HCT116 (cell line): Measurements from ENCODE around the gene DPEP3. TPM values are rescaled to one million over a fixed set of nuclear protein-coding genes. Genes with fewer than 3 reads are reported as not detected.
A peak's percentile ranks its signal among the peaks of the same experiment; 100 is the strongest.

Experiments
- ATAC-seq: fragments of 200-7000 bp; cut with Tn5 transposase; 2 replicates; pipeline ENCODE4 v1.9.1; 2020; ENCODE audit warnings: mild to moderate bottlenecking, moderate library complexity
- BruUV-seq: library from RNA; stranded (reverse); fragments of 400-500 nt; replicated peaks from 2 replicates; lab custom pipeline; 2021; lab: Mats Ljungman, UMichigan
- CTCF ChIA-PET: fragments of 300-600 bp; sonication (Branson Sonifier 250); formaldehyde crosslinking; loops from one replicate; lab custom pipeline; 2021; ENCODE audit warnings: antibody characterized with exemption; lab: Charles Lee
- POLR2A ChIA-PET: fragments of 300-600, 350-600 bp; sonication (Branson Sonifier 250); formaldehyde crosslinking; loops from one replicate; lab custom pipeline; 2021; ENCODE audit warnings: antibody characterized with exemption; lab: Charles Lee
- RAD21 ChIA-PET, 2 experiments: fragments of 300-600 bp; sonication (Branson Sonifier 250); formaldehyde crosslinking; loops; one replicate each; lab custom pipeline; 2023; ENCODE audit warnings: low total read pairs in 2 of 2; ENCODE audit not compliant: uncharacterized antibody in 2 of 2, unreplicated experiment in 2 of 2, low non-redundant PET in 1 of 2; lab: Charles Lee
- DNase-seq: peaks from one replicate; pipeline ENCODE4 v3.0.0-alpha.2; 2010; ENCODE audit warnings: low read depth, low spot score
- H2AFZ ChIP-seq: fragments of 200-600 bp; shearing (Covaris generic), sonication (generic); 2 replicates; pipeline ENCODE4 v1.6.1; 2017; ENCODE audit warnings: low read depth, mixed run types, mixed read lengths, antibody characterized with exemption, low read length; ENCODE audit not compliant: poor library complexity, severe bottlenecking
- H3K27ac ChIP-seq: 2 replicates; pipeline ENCODE4 v1.5.1; 2012; ENCODE audit warnings: low read depth, low read length
- H3K27me3 ChIP-seq: fragments of 200-600 bp; sonication (generic); 2 replicates; pipeline ENCODE4 v1.6.1; 2016; ENCODE audit warnings: mixed run types, low read length, mixed read lengths; ENCODE audit not compliant: insufficient read depth
- H3K36me3 ChIP-seq, 2 experiments: fragments of 200-500 bp in 1 of 2; fragments of 200-600 bp in 1 of 2; sonication (Bioruptor generic) in 1 of 2; sonication (generic) in 1 of 2; 2 replicates each; pipeline versions ENCODE4 v1.5.1 to v1.6.1; 2014 to 2016; ENCODE audit warnings: low read length in 2 of 2, inconsistent platforms in 1 of 2, mixed read lengths in 1 of 2, mixed run types in 1 of 2; ENCODE audit not compliant: insufficient read depth in 2 of 2, control insufficient read depth in 1 of 2
- H3K4me1 ChIP-seq, 2 experiments: fragments of 200-600 bp in 1 of 2; sonication (generic) in 1 of 2; 2 replicates each; pipeline versions ENCODE4 v1.5.1 to v1.6.1; 2012 to 2017; ENCODE audit warnings: low read length in 2 of 2, inconsistent platforms in 1 of 2, mild to moderate bottlenecking in 1 of 2, mixed read lengths in 1 of 2, mixed run types in 1 of 2, moderate library complexity in 1 of 2; ENCODE audit not compliant: insufficient read depth in 2 of 2, control insufficient read depth in 1 of 2
- H3K4me2 ChIP-seq: fragments of 200-600 bp; sonication (generic); 2 replicates; pipeline ENCODE4 v1.6.1; 2017; ENCODE audit warnings: mixed run types, low read length, mixed read lengths
- H3K4me3 ChIP-seq, 2 experiments: fragments of 200-600 bp in 1 of 2; sonication (generic) in 1 of 2; replicated peaks in 1 of 2; 2 replicates each; pipeline ENCODE4 v1.5.1; 2011 to 2016; ENCODE audit warnings: low read length in 2 of 2, control low read depth in 1 of 2, low read depth in 1 of 2, mild to moderate bottlenecking in 1 of 2, mixed read lengths in 1 of 2, mixed run types in 1 of 2
- H3K79me2 ChIP-seq: fragments of 200-600 bp; sonication (generic); 2 replicates; pipeline ENCODE4 v1.6.1; 2017; ENCODE audit warnings: mild to moderate bottlenecking, mixed run types, low read length, moderate library complexity, mixed read lengths; ENCODE audit not compliant: insufficient read depth
- H3K9ac ChIP-seq: fragments of 200-600 bp; sonication (generic); 2 replicates; pipeline ENCODE4 v1.6.1; 2016; ENCODE audit warnings: low read length, mixed read lengths
- H3K9me2 ChIP-seq: fragments of 200-600 bp; sonication (generic), shearing (Covaris generic); 2 replicates; pipeline ENCODE4 v1.6.1; 2017; ENCODE audit warnings: mixed run types, mild to moderate bottlenecking, moderate library complexity; ENCODE audit not compliant: insufficient read depth
- H3K9me3 ChIP-seq, 2 experiments: fragments of 200-500 bp in 1 of 2; fragments of 200-600 bp in 1 of 2; sonication (Bioruptor generic) in 1 of 2; sonication (generic) in 1 of 2; 2 replicates each; pipeline ENCODE4 v1.6.1; 2014 to 2017; ENCODE audit warnings: low read length in 2 of 2, mixed read lengths in 2 of 2, inconsistent platforms in 1 of 2, low read depth in 1 of 2, mild to moderate bottlenecking in 1 of 2, mixed run types in 1 of 2, moderate library complexity in 1 of 2; ENCODE audit not compliant: control insufficient read depth in 1 of 2, insufficient read depth in 1 of 2
- H4K20me1 ChIP-seq: fragments of 200-600 bp; sonication (generic), shearing (Covaris generic); 2 replicates; pipeline ENCODE4 v1.6.1; 2017; ENCODE audit warnings: mixed run types, mild to moderate bottlenecking, moderate library complexity; ENCODE audit not compliant: insufficient read depth
- CEBPB ChIP-seq: IDR thresholded peaks from 2 replicates; pipeline ENCODE4 v1.6.1; 2012; ENCODE audit warnings: low read depth
- EZH2phosphoT487 ChIP-seq: fragments of 200-600 bp; IDR thresholded peaks from 2 replicates; pipeline ENCODE4 v1.6.1; 2018; ENCODE audit warnings: antibody characterized with exemption, borderline replicate concordance
- JUND ChIP-seq: IDR thresholded peaks from 2 replicates; pipeline ENCODE4 v1.6.1; 2012
- POLR2A ChIP-seq: IDR thresholded peaks from 2 replicates; pipeline ENCODE4 v1.7.0; 2011; ENCODE audit warnings: borderline replicate concordance; ENCODE audit not compliant: insufficient read depth, insufficient read length; ENCODE audit errors: extremely low read depth
- POLR2AphosphoS5 ChIP-seq: IDR thresholded peaks from 2 replicates; pipeline ENCODE4 v1.6.1; 2011; ENCODE audit warnings: mild to moderate bottlenecking, low read depth, low read length, moderate library complexity
- SP1 ChIP-seq: IDR thresholded peaks from 2 replicates; pipeline ENCODE4 v1.6.1; 2012; ENCODE audit warnings: low read depth
- TCF7L2 ChIP-seq: IDR thresholded peaks from 2 replicates; pipeline ENCODE4 v1.7.0; 2011; ENCODE audit warnings: borderline replicate concordance, inconsistent platforms; ENCODE audit not compliant: insufficient read depth, insufficient read length; ENCODE audit errors: extremely low read depth
- intact Hi-C: fragments of 100-400 bp; cut with micrococcal nuclease; formaldehyde crosslinking; loops from 2 replicates; pipeline ENCODE4 v1.10.0; 2022
- total RNA-seq: library from RNA; stranded (reverse); gene quantifications from one replicate; pipeline ENCODE4 v1.2.1, GENCODE V29; 2021; ENCODE audit not compliant: unreplicated experiment
- TF ChIP-seq, protein P1 (sequence below), 3 experiments: fragments of 200-600 bp in 1 of 3; sonication (generic) in 1 of 3; IDR thresholded peaks in 2 of 3; conservative IDR thresholded peaks in 1 of 3; 2 replicates each; pipeline ENCODE4 v1.5.1; 2012 to 2017; ENCODE audit warnings: low read depth in 2 of 3, low read length in 2 of 3, antibody characterized with exemption in 1 of 3, borderline replicate concordance in 1 of 3, control low read depth in 1 of 3, mild to moderate bottlenecking in 1 of 3, mixed read lengths in 1 of 3, mixed run types in 1 of 3, moderate library complexity in 1 of 3; ENCODE audit not compliant: insufficient read depth in 1 of 3

Gene DPEP3
- total RNA-seq, 1 experiment from 2014 or later: not detected

DNA sequence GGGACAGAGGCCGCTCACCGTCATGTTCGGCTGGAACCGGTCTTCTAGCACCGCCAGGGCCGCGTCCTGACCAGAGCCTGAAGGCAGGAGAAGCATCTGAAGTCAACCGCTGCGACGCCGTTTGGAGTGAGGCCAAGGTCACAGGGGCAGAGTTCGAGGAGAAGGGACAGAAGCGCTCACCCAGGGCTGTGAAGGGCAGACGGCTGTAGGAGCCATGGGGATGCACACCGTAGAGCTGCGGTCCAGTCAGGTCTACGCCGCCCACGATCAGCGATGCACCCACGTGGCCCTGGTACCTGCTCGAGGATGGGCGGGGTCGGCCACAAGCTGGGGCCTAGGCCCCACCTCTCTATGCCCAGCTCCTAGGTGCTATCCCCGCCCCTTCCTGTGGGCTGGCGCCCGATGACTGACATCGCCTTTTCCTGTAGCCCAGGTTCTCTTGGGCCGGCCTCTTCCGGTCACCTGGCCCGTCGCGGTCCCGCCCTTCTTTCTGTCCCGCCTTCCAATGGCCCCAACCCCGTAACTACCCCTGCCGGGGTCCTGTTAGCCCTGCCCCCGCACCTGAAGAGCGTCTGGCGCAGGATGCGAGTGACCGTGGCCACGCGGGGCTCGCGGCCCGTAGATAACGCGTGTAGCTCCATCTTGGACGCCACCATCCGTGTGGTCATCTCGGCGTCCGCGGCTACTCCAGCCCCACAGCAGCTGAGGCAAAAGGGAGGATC lies 44.7 kb downstream of the DPEP3 start (continued):
- TF ChIP-seq, protein P1, sequence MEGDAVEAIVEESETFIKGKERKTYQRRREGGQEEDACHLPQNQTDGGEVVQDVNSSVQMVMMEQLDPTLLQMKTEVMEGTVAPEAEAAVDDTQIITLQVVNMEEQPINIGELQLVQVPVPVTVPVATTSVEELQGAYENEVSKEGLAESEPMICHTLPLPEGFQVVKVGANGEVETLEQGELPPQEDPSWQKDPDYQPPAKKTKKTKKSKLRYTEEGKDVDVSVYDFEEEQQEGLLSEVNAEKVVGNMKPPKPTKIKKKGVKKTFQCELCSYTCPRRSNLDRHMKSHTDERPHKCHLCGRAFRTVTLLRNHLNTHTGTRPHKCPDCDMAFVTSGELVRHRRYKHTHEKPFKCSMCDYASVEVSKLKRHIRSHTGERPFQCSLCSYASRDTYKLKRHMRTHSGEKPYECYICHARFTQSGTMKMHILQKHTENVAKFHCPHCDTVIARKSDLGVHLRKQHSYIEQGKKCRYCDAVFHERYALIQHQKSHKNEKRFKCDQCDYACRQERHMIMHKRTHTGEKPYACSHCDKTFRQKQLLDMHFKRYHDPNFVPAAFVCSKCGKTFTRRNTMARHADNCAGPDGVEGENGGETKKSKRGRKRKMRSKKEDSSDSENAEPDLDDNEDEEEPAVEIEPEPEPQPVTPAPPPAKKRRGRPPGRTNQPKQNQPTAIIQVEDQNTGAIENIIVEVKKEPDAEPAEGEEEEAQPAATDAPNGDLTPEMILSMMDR (IDR thresholded peaks at IDR 0.05 in 2 of 3, conservative IDR thresholded peaks at IDR 0.05 in 1 of 3; ENCODE audit: borderline replicate concordance in 1 of 3, insufficient read depth in 1 of 3, low read depth in 2 of 3, low read length in 2 of 3): no peak
- peak; percentile 87 for TF ChIP-seq POLR2AphosphoS5

DNA sequence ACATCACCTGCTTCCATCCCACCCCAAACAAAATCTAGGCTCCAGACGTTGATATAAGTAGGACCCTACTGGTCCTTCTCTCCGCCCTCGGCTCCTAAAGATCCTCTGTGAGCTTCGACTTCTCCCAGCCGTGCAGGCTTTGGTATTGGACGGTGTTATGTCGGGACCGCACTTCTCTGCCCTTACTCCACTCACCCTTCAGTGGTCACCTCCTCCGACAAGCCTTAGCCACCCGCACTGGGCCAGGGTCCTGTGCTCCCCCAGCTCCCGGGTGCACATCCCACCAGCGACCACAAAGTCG lies 45.2 kb downstream of the DPEP3 start:
- CTCF ChIA-PET: interaction anchor here (0.7 to 2.7 kb wide), 8 partner anchors 9 to 414 kb away, joined by 3 to 11 read pairs (median 4); partner anchors contain the start of gene LCAT
- intact Hi-C loops: loop anchor here (5.0 to 10.0 kb wide), 2 partner anchors 118 to 410 kb away; partner anchors contain the start of gene RIPOR1
- no peaks in the 10 kb centered on the region for H3K9me2 ChIP-seq
- no peaks in the 10 kb centered on the region for H3K9me3 ChIP-seq
- H3K4me3 ChIP-seq: peak overlapping the region; percentile 70 to 82
- RAD21 ChIA-PET: interaction anchor here in 1 of 2 experiments (1.0 kb wide), 1 partner anchor 149 kb away, joined by 3 read pairs; no protein-coding TSS in a partner anchor
- TF ChIP-seq, protein P1 (IDR thresholded peaks at IDR 0.05 in 2 of 3, conservative IDR thresholded peaks at IDR 0.05 in 1 of 3; ENCODE audit: borderline replicate concordance in 1 of 3, insufficient read depth in 1 of 3, low read depth in 2 of 3, low read length in 2 of 3): no peak
- TF ChIP-seq CEBPB (no peak), POLR2AphosphoS5 (no peak), POLR2A (no peak), SP1 (no peak), TCF7L2 (no peak), JUND (no peak), EZH2phosphoT487 (no peak)
- DNase-seq (no peak), ATAC-seq (peak; percentile 2; the same call in 1 of the 2 replicates)
- H3K4me2 ChIP-seq: peak overlapping the region; percentile 98
- H3K4me1 ChIP-seq: peaks cover 3 to 30% of the 10 kb centered on the region in 2 experiments; a peak in 3 of 4 replicates
- H4K20me1 ChIP-seq: no peaks in the 10 kb centered on the region
- no peak overlapping the region for H2AFZ ChIP-seq
- H3K27ac ChIP-seq: peak overlapping the region; percentile 62
- H3K36me3 ChIP-seq: peaks cover 0 to 8% of the 10 kb centered on the region in 2 experiments; a peak in 1 of 4 replicates
- no peaks in the 10 kb centered on the region for H3K27me3 ChIP-seq
- TSS peak; percentile 70 for BruUV-seq
- peaks cover 33% of the 10 kb centered on the region for H3K79me2 ChIP-seq
- POLR2A ChIA-PET: interaction anchor here (0.7 to 1.3 kb wide), 5 partner anchors 9 to 216 kb away, joined by 3 to 8 read pairs (median 3); partner anchors contain the start of genes DDX28, DUS2 and GFOD2
- peak overlapping the region; percentile 85 for H3K9ac ChIP-seq
